ENCODE measurements around the gene DNER. TPM values are rescaled to one million over a fixed set of nuclear protein-coding genes. Genes with fewer than 3 reads are reported as not detected.

DNER gene
- total RNA-seq, 1 experiment from 2014 or later, result 3.7 TPM

DNA sequence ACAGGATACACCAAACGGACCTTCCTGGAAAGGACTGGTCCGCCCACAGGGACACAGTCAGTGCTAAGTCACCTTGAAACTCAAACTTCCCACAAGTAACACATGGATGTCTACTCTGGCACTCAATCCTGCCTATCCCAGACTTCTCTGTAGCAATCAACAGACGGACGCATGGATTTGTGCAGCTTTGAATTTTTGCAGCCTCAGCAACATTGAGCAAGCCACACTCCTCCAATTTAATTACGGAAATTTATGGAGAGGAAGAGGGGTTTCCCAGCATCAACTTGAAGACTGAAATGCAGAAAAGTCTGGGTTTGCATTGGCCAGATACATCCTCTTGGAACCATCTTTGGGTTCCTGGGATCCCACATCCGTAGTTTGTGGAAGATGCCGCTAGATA lies 26.2 kb downstream of the DNER start:
- Mint-ChIP-seq H3K9me3 (peaks cover 28% of the 10 kb centered on the region), H3K4me3 (no peak overlapping the region), H3K27ac (no peak overlapping the region), H3K4me1 (peaks cover 3% of the 10 kb centered on the region), H3K36me3 (peaks cover 1% of the 10 kb centered on the region; the same call in 1 of the 2 replicates), H3K27me3 (ENCODE audit: low read depth) (no peaks in the 10 kb centered on the region)
- CTCF ChIA-PET, result no interaction called here
- ATAC-seq, result no peak
- TF ChIP-seq EMX1 (CRISPR knock-in tag; IDR thresholded peaks at IDR 0.05), result no peak
- no peak for TF ChIP-seq E2F5 (CRISPR knock-in tag; IDR thresholded peaks at IDR 0.05)
- no peak for TF ChIP-seq IRF2 (CRISPR knock-in tag; IDR thresholded peaks at IDR 0.05; ENCODE audit: borderline replicate concordance, low read depth)
- TF ChIP-seq ETV6 (CRISPR knock-in tag; IDR thresholded peaks at IDR 0.05), result no peak
- TF ChIP-seq TEAD4 (CRISPR knock-in tag; IDR thresholded peaks at IDR 0.05), result no peak
- no peak for TF ChIP-seq SMAD4 (CRISPR knock-in tag; IDR thresholded peaks at IDR 0.05)
- no peak for TF ChIP-seq ZNF263 (CRISPR knock-in tag; IDR thresholded peaks at IDR 0.05; ENCODE audit: low read depth)
- TF ChIP-seq ZMAT4 (CRISPR knock-in tag; IDR thresholded peaks at IDR 0.05), result no peak
- TF ChIP-seq AFF4 (CRISPR knock-in tag; IDR thresholded peaks at IDR 0.05; ENCODE audit: borderline replicate concordance), result no peak
- TF ChIP-seq GABPB1 (CRISPR knock-in tag; IDR thresholded peaks at IDR 0.05), result no peak
- no peak for TF ChIP-seq FOXP1 (CRISPR knock-in tag; IDR thresholded peaks at IDR 0.05; ENCODE audit: borderline replicate concordance)
- no peak for TF ChIP-seq ZNF138 (CRISPR knock-in tag; conservative IDR thresholded peaks at IDR 0.05)
- TF ChIP-seq TCF7 (CRISPR knock-in tag; IDR thresholded peaks at IDR 0.05; ENCODE audit: low read depth), result no peak
- no peak for TF ChIP-seq ARID4B (CRISPR knock-in tag; IDR thresholded peaks at IDR 0.05; ENCODE audit: borderline replicate concordance)
- TF ChIP-seq NFE2L1 (CRISPR knock-in tag; IDR thresholded peaks at IDR 0.05), result no peak
- TF ChIP-seq SMAD3 (CRISPR knock-in tag; IDR thresholded peaks at IDR 0.05; ENCODE audit: borderline replicate concordance), result no peak
- DNase-seq (ENCODE audit: low spot score), result no peak
- POLR2A ChIA-PET, result no interaction called here

All from WTC11 (cell line).